ENCODE results near the gene SMARCA4.

SMARCA4 gene

GRCh38 chr19:11023710-11024109 is 62.9 kb downstream of the SMARCA4 start:
- no peak overlapping the region for H3K27ac ChIP-seq
- H3K4me3 ChIP-seq, result no peak overlapping the region

- Histone ChIP-seq H3K4me3 (no peak overlapping the region), H3K27ac (no peak overlapping the region)
Measured at GRCh38 chr19:11024259-11024658, 63.4 kb downstream of the SMARCA4 start.

- no peak overlapping the region for H3K4me3 ChIP-seq
- no peak overlapping the region for H3K27ac ChIP-seq
Measured at GRCh38 chr19:11025006-11025405, 64.2 kb downstream of the SMARCA4 start.

GRCh38 chr19:11025445-11025844 is 64.6 kb downstream of the SMARCA4 start:
- Histone ChIP-seq H3K4me3 (no peak overlapping the region), H3K27ac (no peak overlapping the region)

GRCh38 chr19:11025997-11026396 is 65.2 kb downstream of the SMARCA4 start:
- Histone ChIP-seq H3K27ac (no peak overlapping the region), H3K4me3 (no peak overlapping the region)

- Histone ChIP-seq H3K27ac (no peak overlapping the region), H3K4me3 (no peak overlapping the region)
Measured at GRCh38 chr19:11027381-11027780, 66.6 kb downstream of the SMARCA4 start.

GRCh38 chr19:11028146-11028545 is 67.3 kb downstream of the SMARCA4 start:
- Histone ChIP-seq H3K4me3 (no peak overlapping the region), H3K27ac (no peak overlapping the region)

GRCh38 chr19:11031421-11032070 is 70.7 kb downstream of the SMARCA4 start:
- H3K4me3 ChIP-seq, result no peak overlapping the region

GRCh38 chr19:11033251-11033650 is 72.4 kb downstream of the SMARCA4 start:
- Histone ChIP-seq H3K27ac (no peak overlapping the region), H3K4me3 (no peak overlapping the region)

More at GRCh38 chr19:11031421-11032070, 70.7 kb downstream of the SMARCA4 start:
- H3K27ac ChIP-seq, result no peak overlapping the region

- H3K27ac ChIP-seq, result no peak overlapping the region
Measured at GRCh38 chr19:11033763-11034162, 72.9 kb downstream of the SMARCA4 start.

GRCh38 chr19:11034449-11035213 is 73.8 kb downstream of the SMARCA4 start:
- H3K27ac ChIP-seq, result peak overlapping the region in 12 of 21 experiments; percentile 1 to 64 (median 35)
- no peak overlapping the region for H3K4me3 ChIP-seq

More at GRCh38 chr19:11033763-11034162, 72.9 kb downstream of the SMARCA4 start:
- no peak overlapping the region for H3K4me3 ChIP-seq

- peak overlapping the region in 13 of 21 experiments; percentile 1 to 65 (median 35) for H3K27ac ChIP-seq
Measured at GRCh38 chr19:11035441-11036377, 74.9 kb downstream of the SMARCA4 start.

GRCh38 chr19:11038511-11038910 is 77.7 kb downstream of the SMARCA4 start:
- Histone ChIP-seq H3K27ac (no peak overlapping the region), H3K4me3 (no peak overlapping the region)

More at GRCh38 chr19:11035441-11036377, 74.9 kb downstream of the SMARCA4 start:
- H3K4me3 ChIP-seq, result no peak overlapping the region

- H3K27ac ChIP-seq, result no peak overlapping the region
- H3K4me3 ChIP-seq, result no peak overlapping the region
Measured at GRCh38 chr19:11041194-11041593, 80.4 kb downstream of the SMARCA4 start.

- Histone ChIP-seq H3K27ac (peak overlapping the region in 2 of 21 experiments; percentile 19 to 61), H3K4me3 (no peak overlapping the region)
Measured at GRCh38 chr19:11041966-11042627, 81.3 kb downstream of the SMARCA4 start.

- Histone ChIP-seq H3K4me3 (no peak overlapping the region), H3K27ac (no peak overlapping the region)
Measured at GRCh38 chr19:11044431-11044830, 83.6 kb downstream of the SMARCA4 start.

- H3K4me3 ChIP-seq, result no peak overlapping the region
- H3K27ac ChIP-seq, result no peak overlapping the region
Measured at GRCh38 chr19:11045536-11045935, 84.7 kb downstream of the SMARCA4 start.

- no peak overlapping the region for H3K27ac ChIP-seq
- no peak overlapping the region for H3K4me3 ChIP-seq
Measured at GRCh38 chr19:11046605-11047354, 86.0 kb downstream of the SMARCA4 start.

- Histone ChIP-seq H3K4me3 (no peak overlapping the region), H3K27ac (peak overlapping the region in 2 of 21 experiments; percentile 27 to 87)
Measured at GRCh38 chr19:11047866-11048265, 87.0 kb downstream of the SMARCA4 start.

Measured in skin epidermis (tissue), 12 donors.